AG04450 (cell line): ENCODE measurements around the gene PCBD2. TPM values are rescaled to one million over a fixed set of nuclear protein-coding genes. Genes with fewer than 3 reads are reported as not detected.
"Not testable (repeated sequence)": the region's sequence is repeated elsewhere in the genome, so short reads cannot be mapped to it uniquely, and the experiment has no call there.

Source experiments
- CTCF ChIA-PET: fragments of 300-600, 350-600 bp; formaldehyde crosslinking; extraction: SDS; loops from one replicate; lab custom pipeline; 2022; ENCODE audit warnings: antibody characterized with exemption, inconsistent platforms; lab: Charles Lee
- POLR2A ChIA-PET: fragments of 350-600 bp; formaldehyde crosslinking; extraction: SDS; loops from one replicate; lab custom pipeline; 2021; ENCODE audit warnings: antibody characterized with exemption, inconsistent platforms; lab: Yijun Ruan, JAX
- DNase-seq: peaks from one replicate; pipeline ENCODE4 v3.0.0-alpha.2; 2011; ENCODE audit warnings: low read depth, low spot score
- H3K27ac ChIP-seq: one replicate; pipeline ENCODE4 v1.5.1; 2012; ENCODE audit warnings: low read depth, low read length, control low read depth
- H3K27me3 ChIP-seq: one replicate; pipeline ENCODE4 v1.6.0; 2012; ENCODE audit warnings: low read length; ENCODE audit not compliant: control insufficient read depth, insufficient read depth
- H3K4me3 ChIP-seq: 2 replicates; pipeline ENCODE4 v1.5.1; 2011; ENCODE audit warnings: mild to moderate bottlenecking, low read depth, low read length, control low read depth
- H3K9me3 ChIP-seq: 2 replicates; pipeline ENCODE4 v1.5.1; 2012; ENCODE audit warnings: low read length; ENCODE audit not compliant: control insufficient read depth, insufficient read depth
- polyA plus RNA-seq: library from polyadenylated mRNA; depleted of rRNA; stranded (reverse); fragments of >200 nt; gene quantifications from 2 replicates; pipeline ENCODE4 v1.2.3, GENCODE V29; 2011
- TF ChIP-seq, protein P1 (sequence below): IDR thresholded peaks from 2 replicates; pipeline ENCODE4 v1.5.1; 2011; ENCODE audit warnings: low read depth, low read length, control low read depth, inconsistent platforms

The PCBD2 gene
- polyA plus RNA-seq, 1 experiment: 4.8 TPM

DNA sequence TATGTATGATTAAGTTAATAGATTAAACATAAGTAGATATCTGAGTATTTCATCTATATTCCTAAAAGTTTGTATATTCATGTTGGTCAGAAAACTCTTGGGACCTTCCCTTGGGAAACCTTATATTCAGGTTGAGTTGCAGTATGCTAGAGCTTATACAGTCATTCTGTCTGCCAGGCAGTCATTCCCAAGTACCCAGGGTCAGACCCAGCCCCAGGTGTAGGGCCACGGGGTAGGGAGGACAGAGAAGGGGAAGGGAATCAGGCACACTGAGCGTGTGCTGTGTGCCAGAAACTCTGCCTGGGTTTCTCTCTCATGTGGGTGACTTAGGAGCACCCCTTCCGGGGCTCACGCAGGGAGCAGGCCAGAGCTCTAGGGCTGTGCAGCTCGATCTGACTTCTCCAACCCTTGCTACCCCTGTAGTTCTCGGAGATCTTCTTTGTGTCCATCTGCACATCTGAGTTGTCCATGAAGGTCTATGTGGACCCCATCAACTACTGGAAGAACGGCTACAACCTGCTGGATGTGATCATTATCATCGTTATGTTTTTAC, 91.0 kb downstream of the PCBD2 start:
- Histone ChIP-seq H3K4me3 (no peak overlapping the region), H3K27me3 (no peaks in the 10 kb centered on the region), H3K27ac (no peak overlapping the region), H3K9me3 (no peaks in the 10 kb centered on the region; the same call in 1 of the 2 replicates)
- ChIA-PET CTCF (no interaction called here), POLR2A (no interaction called here)
- no peak for DNase-seq
- TF ChIP-seq, protein P1, sequence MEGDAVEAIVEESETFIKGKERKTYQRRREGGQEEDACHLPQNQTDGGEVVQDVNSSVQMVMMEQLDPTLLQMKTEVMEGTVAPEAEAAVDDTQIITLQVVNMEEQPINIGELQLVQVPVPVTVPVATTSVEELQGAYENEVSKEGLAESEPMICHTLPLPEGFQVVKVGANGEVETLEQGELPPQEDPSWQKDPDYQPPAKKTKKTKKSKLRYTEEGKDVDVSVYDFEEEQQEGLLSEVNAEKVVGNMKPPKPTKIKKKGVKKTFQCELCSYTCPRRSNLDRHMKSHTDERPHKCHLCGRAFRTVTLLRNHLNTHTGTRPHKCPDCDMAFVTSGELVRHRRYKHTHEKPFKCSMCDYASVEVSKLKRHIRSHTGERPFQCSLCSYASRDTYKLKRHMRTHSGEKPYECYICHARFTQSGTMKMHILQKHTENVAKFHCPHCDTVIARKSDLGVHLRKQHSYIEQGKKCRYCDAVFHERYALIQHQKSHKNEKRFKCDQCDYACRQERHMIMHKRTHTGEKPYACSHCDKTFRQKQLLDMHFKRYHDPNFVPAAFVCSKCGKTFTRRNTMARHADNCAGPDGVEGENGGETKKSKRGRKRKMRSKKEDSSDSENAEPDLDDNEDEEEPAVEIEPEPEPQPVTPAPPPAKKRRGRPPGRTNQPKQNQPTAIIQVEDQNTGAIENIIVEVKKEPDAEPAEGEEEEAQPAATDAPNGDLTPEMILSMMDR: no peak

DNA sequence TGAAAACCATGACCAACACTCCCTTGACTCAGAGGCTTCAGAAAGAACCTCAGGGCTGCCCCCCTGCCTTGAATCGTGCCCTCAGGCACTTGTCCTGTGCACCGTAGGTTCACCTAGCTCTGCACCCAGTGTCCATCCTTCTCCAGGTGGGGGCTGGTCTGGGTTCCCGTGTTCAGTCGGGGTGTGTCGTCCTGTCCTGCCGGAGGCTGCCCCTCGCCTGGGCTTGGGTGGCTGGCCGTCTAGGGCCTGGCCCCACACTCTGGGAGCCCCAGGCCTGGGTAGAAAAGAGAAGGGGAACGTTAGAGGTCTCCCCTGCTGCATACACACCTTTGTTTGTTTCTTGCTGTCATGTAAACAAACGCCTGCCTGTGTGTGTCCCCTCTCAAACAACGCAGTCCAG, 92.1 kb downstream of the PCBD2 start:
- no peak overlapping the region for H3K4me3 ChIP-seq
- H3K27me3 ChIP-seq: no peaks in the 10 kb centered on the region
- H3K27ac ChIP-seq: no peak overlapping the region
- POLR2A ChIA-PET: no interaction called here
- CTCF ChIA-PET: no interaction called here
- no peaks in the 10 kb centered on the region; the same call in 1 of the 2 replicates for H3K9me3 ChIP-seq
- TF ChIP-seq, protein P1: no peak
- DNase-seq: no peak

DNA sequence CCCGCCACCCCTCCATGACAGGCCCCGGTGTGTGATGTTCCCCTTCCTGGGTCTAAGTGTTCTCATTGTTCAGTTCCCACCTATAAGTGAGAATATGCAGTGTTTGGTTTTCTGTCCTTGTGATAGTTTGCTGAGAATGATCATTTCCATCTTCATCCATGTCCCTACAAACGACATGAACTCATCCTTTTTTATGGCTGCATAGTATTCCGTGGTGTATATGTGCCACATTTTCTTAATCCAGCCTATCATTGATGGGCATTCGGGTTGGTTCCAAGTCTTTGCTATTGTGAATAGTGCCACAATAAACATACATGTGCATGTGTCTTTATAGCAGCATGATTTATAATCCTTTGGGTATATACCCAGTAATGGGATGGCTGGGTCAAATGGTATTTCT, 93.1 kb downstream of the PCBD2 start:
- POLR2A ChIA-PET, DNase-seq, H3K9me3 ChIP-seq, H3K27ac ChIP-seq, H3K4me3 ChIP-seq, H3K27me3 ChIP-seq, CTCF ChIA-PET: not testable (repeated sequence)

DNA sequence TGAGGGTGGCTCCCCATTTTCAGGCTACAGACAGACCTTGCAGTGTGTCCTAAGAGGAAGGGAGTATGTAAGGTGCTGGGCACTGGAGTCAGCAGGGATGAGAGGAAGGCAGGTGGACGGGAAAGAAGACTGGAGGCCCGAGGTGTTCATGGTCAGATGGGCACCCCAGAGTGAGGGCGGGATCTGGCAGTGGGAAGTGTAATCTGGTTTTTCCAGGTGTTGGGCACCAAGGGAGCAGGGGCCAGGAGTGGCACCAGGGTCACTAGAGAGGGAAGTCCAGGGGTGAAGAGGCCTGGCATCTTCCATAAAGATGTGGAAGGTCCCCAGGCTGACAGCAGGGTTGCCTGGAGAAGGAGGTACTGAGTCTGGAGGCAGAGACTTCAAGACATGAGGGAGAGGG, 99.4 kb downstream of the PCBD2 start:
- DNase-seq: no peak
- no peak overlapping the region for H3K27ac ChIP-seq
- TF ChIP-seq, protein P1: no peak
- POLR2A ChIA-PET: no interaction called here
- H3K9me3 ChIP-seq: peaks cover 6% of the 10 kb centered on the region; the same call in 1 of the 2 replicates
- CTCF ChIA-PET: no interaction called here
- peaks cover 6% of the 10 kb centered on the region for H3K27me3 ChIP-seq
- no peak overlapping the region for H3K4me3 ChIP-seq

DNA sequence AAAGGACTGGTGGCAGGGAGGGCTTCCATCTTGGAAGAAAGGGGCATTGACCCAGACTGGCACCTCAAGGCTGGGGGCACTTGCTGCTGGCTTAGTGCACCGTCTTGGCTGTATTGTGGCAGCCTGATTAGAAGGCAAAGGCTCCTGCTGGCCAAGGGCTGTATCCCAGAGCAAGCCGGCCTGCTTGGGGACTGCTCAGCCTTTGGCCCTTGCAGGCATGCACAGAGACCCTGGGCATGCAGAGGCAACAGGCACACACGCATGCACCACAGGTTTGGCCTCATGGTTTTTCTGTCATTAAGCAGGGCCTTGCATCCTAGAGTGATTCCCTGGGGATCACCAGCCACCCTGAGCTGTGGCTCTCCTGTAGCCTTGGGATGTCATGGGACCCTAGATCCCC, 100.1 kb downstream of the PCBD2 start:
- H3K9me3 ChIP-seq: peaks cover 6% of the 10 kb centered on the region; the same call in 1 of the 2 replicates
- TF ChIP-seq, protein P1: no peak
- ChIA-PET POLR2A (no interaction called here), CTCF (no interaction called here)
- no peak overlapping the region for H3K27ac ChIP-seq
- H3K27me3 ChIP-seq: peaks cover 6% of the 10 kb centered on the region
- H3K4me3 ChIP-seq: no peak overlapping the region
- DNase-seq: no peak
